ENCODE measurements around the gene MLH3.

Gene MLH3

DNA sequence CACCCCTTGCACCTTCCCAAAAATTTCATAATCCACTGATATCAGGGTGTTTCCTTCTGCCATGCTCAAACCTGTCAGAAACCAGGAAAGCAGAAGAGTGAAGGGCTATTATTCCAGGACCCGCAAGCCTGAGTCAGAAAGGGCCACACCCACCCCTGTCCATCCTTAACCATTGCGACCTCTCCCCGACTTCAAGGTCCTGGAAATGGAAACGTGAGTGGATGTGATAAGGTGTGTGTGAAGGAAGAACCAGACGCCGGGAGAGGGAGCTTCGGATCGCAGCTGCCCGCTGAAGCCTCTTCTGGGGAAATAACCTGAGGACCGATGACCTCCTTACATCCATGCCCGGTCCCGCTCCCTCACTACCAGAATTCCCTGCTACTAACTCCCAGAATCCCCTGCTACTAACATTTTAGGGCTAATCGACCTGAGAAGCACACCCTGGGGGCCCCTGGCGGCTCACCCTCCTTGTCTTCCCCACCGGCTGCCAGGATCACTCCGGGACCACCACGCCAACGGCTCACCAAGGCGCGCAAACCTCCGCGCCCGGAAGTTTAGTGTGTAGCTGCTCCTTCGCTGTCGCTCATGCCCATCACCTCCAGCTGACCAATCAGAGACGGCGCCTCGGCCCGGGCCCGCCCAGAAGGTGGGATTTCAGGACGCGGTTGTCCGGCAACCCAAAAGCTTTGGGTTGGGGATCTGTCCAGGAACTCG lies 12.4 kb upstream of the MLH3 start, which contains the start of gene ACYP1:
Gene ACYP1, minus strand, starts transcription at position 534 of the 714 bp plus-strand sequence. Its CDS starts 471 bp downstream, at position 63.
- Histone ChIP-seq H3K36me3 (replicated peaks) (no peaks in the 10 kb centered on the region), H3K4me3 (ENCODE audit: low read depth, low read length) (peak within 1 kb of the TSS; percentile 97), H3K27me3 (replicated peaks) (no peaks in the 10 kb centered on the region), H3K27ac (peak within 1 kb of the TSS; percentile 8)
- in situ Hi-C loops (cut with HindIII; ENCODE audit: low pct_ligation_motif_present, low sequenced_read_pairs): no loop called here
- peak; percentile 84 for DNase-seq
- TF ChIP-seq, protein P1, sequence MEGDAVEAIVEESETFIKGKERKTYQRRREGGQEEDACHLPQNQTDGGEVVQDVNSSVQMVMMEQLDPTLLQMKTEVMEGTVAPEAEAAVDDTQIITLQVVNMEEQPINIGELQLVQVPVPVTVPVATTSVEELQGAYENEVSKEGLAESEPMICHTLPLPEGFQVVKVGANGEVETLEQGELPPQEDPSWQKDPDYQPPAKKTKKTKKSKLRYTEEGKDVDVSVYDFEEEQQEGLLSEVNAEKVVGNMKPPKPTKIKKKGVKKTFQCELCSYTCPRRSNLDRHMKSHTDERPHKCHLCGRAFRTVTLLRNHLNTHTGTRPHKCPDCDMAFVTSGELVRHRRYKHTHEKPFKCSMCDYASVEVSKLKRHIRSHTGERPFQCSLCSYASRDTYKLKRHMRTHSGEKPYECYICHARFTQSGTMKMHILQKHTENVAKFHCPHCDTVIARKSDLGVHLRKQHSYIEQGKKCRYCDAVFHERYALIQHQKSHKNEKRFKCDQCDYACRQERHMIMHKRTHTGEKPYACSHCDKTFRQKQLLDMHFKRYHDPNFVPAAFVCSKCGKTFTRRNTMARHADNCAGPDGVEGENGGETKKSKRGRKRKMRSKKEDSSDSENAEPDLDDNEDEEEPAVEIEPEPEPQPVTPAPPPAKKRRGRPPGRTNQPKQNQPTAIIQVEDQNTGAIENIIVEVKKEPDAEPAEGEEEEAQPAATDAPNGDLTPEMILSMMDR (IDR thresholded peaks at IDR 0.05; ENCODE audit: low read depth, low read length, missing control alignments): peak; percentile 20

DNA sequence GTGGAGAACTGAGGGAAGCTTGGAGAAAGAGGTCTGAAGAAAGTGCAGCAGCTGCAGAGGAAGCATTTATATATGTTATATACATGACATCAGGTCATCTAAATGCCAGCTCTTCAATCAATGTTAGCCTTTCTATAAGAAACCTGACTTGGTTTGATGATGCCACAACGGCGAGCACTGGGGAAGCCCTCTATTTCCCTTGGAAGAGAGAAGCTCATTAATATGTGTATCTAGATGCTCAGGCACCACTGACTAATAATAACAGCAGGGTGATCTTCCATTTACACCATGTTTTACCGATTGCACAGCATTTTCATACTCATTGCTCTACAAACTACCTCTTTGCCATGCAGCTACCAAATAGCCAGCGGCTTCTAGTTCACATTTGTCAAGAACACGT lies 11.7 kb upstream of the MLH3 start:
- Histone ChIP-seq H3K27ac (no peak overlapping the region), H3K27me3 (replicated peaks) (no peaks in the 10 kb centered on the region), H3K36me3 (replicated peaks) (no peaks in the 10 kb centered on the region), H3K4me3 (ENCODE audit: low read depth, low read length) (peak overlapping the region; percentile 97)
- in situ Hi-C loops (cut with HindIII; ENCODE audit: low pct_ligation_motif_present, low sequenced_read_pairs): no loop called here
- TF ChIP-seq, protein P1 (IDR thresholded peaks at IDR 0.05; ENCODE audit: low read depth, low read length, missing control alignments): no peak
- no peak for DNase-seq

DNA sequence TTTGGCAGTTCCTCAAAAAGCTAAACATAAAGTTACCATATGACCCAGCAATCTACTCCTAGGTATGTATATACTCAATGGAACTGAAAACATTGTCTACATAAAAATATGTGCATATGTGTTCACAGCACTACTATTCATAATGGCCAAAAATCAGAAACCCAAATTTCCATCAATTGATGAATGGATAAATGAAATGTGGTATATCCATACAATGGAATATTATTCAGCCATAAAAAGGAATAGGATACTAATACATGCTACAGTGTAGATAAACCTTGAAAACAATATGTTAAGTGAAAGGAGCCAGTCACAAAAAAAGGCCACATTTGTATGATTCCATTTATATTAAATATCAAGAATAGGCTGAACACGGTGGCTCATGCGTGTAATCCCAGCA lies 9.2 kb upstream of the MLH3 start:
- no peak overlapping the region for H3K4me3 ChIP-seq (ENCODE audit: low read depth, low read length)
- in situ Hi-C loops (cut with HindIII; ENCODE audit: low pct_ligation_motif_present, low sequenced_read_pairs): no loop called here
- TF ChIP-seq, protein P1 (IDR thresholded peaks at IDR 0.05; ENCODE audit: low read depth, low read length, missing control alignments): no peak
- no peaks in the 10 kb centered on the region for H3K27me3 ChIP-seq (replicated peaks)
- H3K36me3 ChIP-seq (replicated peaks): no peaks in the 10 kb centered on the region
- DNase-seq: no peak
- H3K27ac ChIP-seq: no peak overlapping the region

DNA sequence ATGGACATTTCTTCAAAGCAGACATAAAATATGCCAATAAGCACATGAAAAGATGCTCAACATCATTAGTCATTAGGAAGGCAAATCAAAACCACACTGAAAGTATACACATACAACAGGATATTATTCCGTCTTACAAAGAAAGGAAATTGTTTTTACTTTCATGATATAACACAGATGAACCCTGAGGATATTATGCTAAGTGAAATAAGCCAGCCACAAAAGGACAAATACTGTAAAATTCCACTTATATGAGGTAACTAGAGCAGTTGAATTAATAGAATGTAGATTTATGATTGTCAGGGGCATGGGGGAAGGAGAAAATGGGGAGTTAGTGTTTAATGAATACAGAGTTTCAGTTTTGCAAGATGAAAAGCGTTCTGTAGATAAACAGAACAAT lies 8.4 kb upstream of the MLH3 start:
- TF ChIP-seq, protein P1 (IDR thresholded peaks at IDR 0.05; ENCODE audit: low read depth, low read length, missing control alignments): no peak
- in situ Hi-C loops (cut with HindIII; ENCODE audit: low pct_ligation_motif_present, low sequenced_read_pairs): no loop called here

DNA sequence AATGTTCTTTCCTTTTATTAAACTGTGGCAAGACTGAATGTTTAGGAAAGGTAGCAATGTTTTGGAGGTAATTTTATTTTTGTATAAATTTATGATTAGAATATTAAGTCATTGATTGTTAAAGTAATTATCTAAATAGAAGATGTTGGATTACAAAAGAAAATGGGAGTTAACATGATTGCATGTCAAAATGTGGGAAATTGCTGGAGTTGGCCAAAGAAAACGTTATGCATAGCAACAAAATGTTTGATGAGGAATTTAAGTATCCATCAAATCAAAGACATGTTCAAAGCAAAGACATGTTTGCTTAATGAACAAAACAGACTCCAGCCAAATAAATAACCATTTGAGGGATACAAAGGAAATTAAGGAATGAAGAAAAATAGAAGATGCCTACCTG lies 3.2 kb upstream of the MLH3 start:
- no peaks in the 10 kb centered on the region for H3K27me3 ChIP-seq (replicated peaks)
- in situ Hi-C loops (cut with HindIII; ENCODE audit: low pct_ligation_motif_present, low sequenced_read_pairs): no loop called here
- H3K36me3 ChIP-seq (replicated peaks): no peaks in the 10 kb centered on the region
- no peak overlapping the region for H3K4me3 ChIP-seq (ENCODE audit: low read depth, low read length)
- TF ChIP-seq, protein P1 (IDR thresholded peaks at IDR 0.05; ENCODE audit: low read depth, low read length, missing control alignments): no peak
- DNase-seq: no peak
- no peak overlapping the region for H3K27ac ChIP-seq

More for the DNA sequence above, 8.4 kb upstream of the MLH3 start:
- no peak for DNase-seq
- Histone ChIP-seq H3K4me3 (ENCODE audit: low read depth, low read length) (no peak overlapping the region), H3K27ac (no peak overlapping the region), H3K36me3 (replicated peaks) (no peaks in the 10 kb centered on the region), H3K27me3 (replicated peaks) (no peaks in the 10 kb centered on the region)

Data from brain microvascular endothelial cell (primary cell).